BE2C (cell line): ENCODE results near the gene TXNRD1.
"Not testable (repeated sequence)": the region's sequence is repeated elsewhere in the genome, so short reads cannot be mapped to it uniquely, and the experiment has no call there.

Experiments
- DNase-seq: peaks from one replicate; pipeline ENCODE4 v3.0.0-alpha.2; 2020
- H3K27me3 ChIP-seq: fragments of 250-450 bp; sonication (Bioruptor Pico); 2 replicates; pipeline ENCODE4 v1.5.1; 2020; ENCODE audit warnings: mild to moderate bottlenecking
- H3K36me3 ChIP-seq: fragments of 250-450 bp; sonication (Bioruptor Pico); 2 replicates; pipeline ENCODE4 v1.5.1; 2020; ENCODE audit warnings: mild to moderate bottlenecking
- H3K4me1 ChIP-seq: fragments of 250-450 bp; sonication (Bioruptor Pico); 2 replicates; pipeline ENCODE4 v1.5.1; 2020
- H3K4me3 ChIP-seq: 2 replicates; pipeline ENCODE4 v1.5.1; 2011; ENCODE audit warnings: low read depth, low read length
- H3K9me3 ChIP-seq: fragments of 250-450 bp; sonication (Bioruptor Pico); 2 replicates; pipeline ENCODE4 v1.5.1; 2020
- TF ChIP-seq, protein P1 (sequence below): IDR thresholded peaks from 2 replicates; pipeline ENCODE4 v1.5.1; 2012; ENCODE audit warnings: mild to moderate bottlenecking, low read depth, low read length

The TXNRD1 gene

GRCh38 chr12:104320627-104321024 lies 105.0 kb downstream of the TXNRD1 start:
- H3K9me3 ChIP-seq = no peaks in the 10 kb centered on the region
- H3K4me3 ChIP-seq = no peak overlapping the region
- peaks cover 85% of the 10 kb centered on the region for H3K36me3 ChIP-seq
- no peaks in the 10 kb centered on the region; the same call in 1 of the 2 replicates for H3K4me1 ChIP-seq
- TF ChIP-seq, protein P1, sequence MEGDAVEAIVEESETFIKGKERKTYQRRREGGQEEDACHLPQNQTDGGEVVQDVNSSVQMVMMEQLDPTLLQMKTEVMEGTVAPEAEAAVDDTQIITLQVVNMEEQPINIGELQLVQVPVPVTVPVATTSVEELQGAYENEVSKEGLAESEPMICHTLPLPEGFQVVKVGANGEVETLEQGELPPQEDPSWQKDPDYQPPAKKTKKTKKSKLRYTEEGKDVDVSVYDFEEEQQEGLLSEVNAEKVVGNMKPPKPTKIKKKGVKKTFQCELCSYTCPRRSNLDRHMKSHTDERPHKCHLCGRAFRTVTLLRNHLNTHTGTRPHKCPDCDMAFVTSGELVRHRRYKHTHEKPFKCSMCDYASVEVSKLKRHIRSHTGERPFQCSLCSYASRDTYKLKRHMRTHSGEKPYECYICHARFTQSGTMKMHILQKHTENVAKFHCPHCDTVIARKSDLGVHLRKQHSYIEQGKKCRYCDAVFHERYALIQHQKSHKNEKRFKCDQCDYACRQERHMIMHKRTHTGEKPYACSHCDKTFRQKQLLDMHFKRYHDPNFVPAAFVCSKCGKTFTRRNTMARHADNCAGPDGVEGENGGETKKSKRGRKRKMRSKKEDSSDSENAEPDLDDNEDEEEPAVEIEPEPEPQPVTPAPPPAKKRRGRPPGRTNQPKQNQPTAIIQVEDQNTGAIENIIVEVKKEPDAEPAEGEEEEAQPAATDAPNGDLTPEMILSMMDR = no peak
- DNase-seq = no peak
- no peaks in the 10 kb centered on the region for H3K27me3 ChIP-seq

DNA sequence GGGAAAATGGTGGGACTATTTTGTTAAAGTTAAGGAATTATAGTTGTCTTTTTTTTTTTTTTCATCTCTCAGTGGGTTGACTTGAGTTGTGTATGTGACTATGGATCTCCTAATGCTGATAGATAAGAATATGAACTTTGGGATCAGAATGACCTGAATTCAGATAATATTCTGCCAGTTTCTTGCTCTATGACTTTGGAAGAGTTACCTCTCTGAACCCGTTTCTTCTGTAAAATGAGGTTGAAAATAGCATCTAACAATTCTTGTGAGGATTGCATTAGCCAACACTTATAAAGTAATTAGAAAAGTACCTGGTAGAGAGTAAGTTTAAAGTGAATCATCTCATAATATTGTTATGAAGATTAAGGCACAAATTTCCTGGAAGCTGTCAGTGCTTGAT lies 106.4 kb downstream of the TXNRD1 start:
- TF ChIP-seq, protein P1 = no peak
- Histone ChIP-seq H3K4me3 (no peak overlapping the region), H3K36me3 (peaks cover 82% of the 10 kb centered on the region), H3K9me3 (no peaks in the 10 kb centered on the region), H3K4me1 (no peaks in the 10 kb centered on the region; the same call in 1 of the 2 replicates), H3K27me3 (no peaks in the 10 kb centered on the region)
- no peak for DNase-seq

DNA sequence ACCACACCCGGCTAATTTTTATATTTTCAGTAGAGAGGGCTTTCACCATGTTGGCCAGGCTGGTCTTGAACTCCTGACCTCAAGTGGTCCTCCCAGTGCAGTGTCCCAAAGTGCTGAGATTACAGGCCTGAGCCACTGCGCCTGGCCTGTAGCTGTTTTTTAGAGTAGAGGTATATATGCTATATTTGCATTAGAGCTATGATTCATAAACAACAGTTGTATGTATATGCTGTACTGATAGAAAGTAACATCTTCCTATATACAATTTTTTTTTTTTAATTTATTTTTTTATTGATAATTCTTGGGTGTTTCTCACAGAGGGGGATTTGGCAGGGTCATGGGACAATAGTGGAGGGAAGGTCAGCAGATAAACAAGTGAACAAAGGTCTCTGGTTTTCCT lies 107.0 kb downstream of the TXNRD1 start:
- DNase-seq, H3K4me3 ChIP-seq, H3K9me3 ChIP-seq, H3K4me1 ChIP-seq, H3K27me3 ChIP-seq: not testable (repeated sequence)
- peaks cover 82% of the 10 kb centered on the region for H3K36me3 ChIP-seq

DNA sequence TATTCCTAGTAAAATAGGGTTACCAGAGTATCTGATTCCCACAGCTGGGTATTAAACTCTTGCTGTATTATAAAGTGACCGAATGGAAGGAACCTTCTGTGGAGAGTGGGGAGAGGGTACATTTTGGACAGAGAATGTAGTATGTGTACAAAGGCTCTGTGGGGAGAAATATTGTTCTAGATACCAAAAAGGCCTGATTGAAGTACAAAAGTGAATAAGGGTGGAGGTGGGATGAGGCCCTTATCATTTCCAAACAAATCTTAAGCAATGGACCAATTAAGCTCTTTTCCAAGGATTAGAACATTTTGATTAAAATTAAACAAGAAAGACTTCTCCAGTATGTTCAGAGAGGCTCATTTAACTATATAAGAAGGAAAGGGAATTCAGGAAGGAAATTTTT lies 108.3 kb downstream of the TXNRD1 start:
- TF ChIP-seq, protein P1 = no peak
- H3K9me3 ChIP-seq = no peaks in the 10 kb centered on the region
- no peaks in the 10 kb centered on the region for H3K27me3 ChIP-seq
- DNase-seq = no peak
- no peaks in the 10 kb centered on the region; the same call in 1 of the 2 replicates for H3K4me1 ChIP-seq
- peaks cover 80% of the 10 kb centered on the region for H3K36me3 ChIP-seq
- no peak overlapping the region for H3K4me3 ChIP-seq

DNA sequence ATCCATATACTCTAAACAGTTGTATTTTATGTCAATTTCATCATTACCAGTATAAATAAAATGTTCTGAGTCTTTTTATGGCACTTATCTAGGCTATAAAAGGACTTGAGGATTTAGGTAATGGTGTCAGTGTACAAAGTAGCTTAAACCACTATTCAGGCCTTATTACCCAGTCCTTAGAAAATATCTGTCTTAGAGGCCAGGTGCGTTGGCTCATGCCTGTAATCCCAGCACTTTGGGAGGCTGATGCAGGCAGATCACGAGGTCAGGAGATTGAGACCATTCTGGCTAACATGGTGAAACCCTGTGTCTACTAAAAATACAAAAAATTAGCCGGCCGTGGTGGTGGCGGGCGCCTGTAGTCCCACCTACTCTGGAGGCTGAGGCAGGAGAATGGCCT lies 112.7 kb downstream of the TXNRD1 start:
- not testable (repeated sequence) for H3K4me1 ChIP-seq, DNase-seq, H3K9me3 ChIP-seq, H3K4me3 ChIP-seq, H3K27me3 ChIP-seq
- H3K36me3 ChIP-seq = peaks cover 73% of the 10 kb centered on the region

DNA sequence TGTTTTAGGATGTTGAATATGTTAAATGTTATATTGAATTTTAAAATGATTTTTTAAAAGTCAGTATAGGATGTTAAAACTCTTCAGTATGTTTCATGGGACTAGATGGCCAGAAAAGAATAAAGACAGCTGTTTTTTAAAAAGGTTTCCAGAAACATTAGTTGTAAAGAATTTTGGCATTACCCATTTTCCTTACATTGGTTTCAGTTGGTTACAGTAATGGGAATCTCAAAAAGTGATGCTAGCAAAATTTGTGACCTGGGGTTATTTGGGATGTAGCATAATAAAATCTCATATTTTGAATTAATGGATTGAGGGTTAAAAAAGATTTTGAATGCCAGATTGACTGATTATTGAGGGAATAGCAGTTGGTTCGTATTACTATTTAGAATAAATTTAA lies 113.2 kb downstream of the TXNRD1 start:
- TF ChIP-seq, protein P1 = no peak
- Histone ChIP-seq H3K4me1 (no peaks in the 10 kb centered on the region), H3K9me3 (no peaks in the 10 kb centered on the region), H3K27me3 (no peaks in the 10 kb centered on the region), H3K4me3 (no peak overlapping the region), H3K36me3 (peaks cover 78% of the 10 kb centered on the region)
- DNase-seq = no peak

DNA sequence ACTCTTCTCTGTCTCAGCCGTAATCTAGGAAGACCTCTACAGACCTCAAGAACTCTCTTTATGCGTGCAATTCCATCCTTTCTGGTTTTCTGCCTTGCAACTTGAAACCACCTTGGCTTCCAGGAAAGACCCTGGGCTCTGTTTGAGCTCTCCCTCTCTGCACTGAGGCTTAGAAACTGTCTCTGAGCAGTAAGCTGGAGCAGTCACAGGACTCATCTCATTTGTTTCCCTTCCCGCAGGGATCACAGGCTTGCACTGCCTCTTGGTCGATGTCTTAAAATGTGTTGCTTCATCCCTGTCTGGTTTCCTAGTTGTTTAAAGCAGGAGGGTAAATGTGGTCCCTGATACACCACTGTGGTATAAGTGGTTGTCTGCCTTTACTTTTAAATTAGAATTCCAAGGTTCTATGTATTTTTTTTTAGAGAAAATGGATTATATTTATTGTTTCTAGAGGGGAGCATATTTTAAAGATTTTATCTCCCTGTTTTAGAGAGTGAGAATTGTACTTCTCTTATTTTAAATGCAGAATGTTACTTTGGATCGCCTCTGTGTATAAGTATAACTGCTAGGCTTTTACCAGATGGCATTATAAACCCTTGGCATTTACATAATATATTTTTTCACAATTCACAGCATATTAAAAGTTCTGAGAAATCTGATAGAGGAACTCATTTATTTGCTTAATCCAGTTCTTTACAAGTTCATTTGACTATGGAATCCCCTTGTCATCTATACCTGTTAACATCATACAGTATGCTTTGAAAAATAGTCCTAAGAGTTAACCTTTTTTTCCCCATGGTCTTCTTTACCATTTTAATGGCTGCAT lies 114.3 kb downstream of the TXNRD1 start:
- TF ChIP-seq, protein P1 = no peak
- no peaks in the 10 kb centered on the region for H3K4me1 ChIP-seq
- no peak overlapping the region for H3K4me3 ChIP-seq
- no peak for DNase-seq
- peaks cover 78% of the 10 kb centered on the region for H3K36me3 ChIP-seq
- no peaks in the 10 kb centered on the region for H3K9me3 ChIP-seq
- no peaks in the 10 kb centered on the region for H3K27me3 ChIP-seq
